Measurements from ENCODE around the gene CLDN19. TPM values are rescaled to one million over a fixed set of nuclear protein-coding genes. Genes with fewer than 3 reads are reported as not detected.

Gene CLDN19
- total and polyA plus RNA-seq, 4 donors = 0.39 to 0.94 TPM; not detected in 2

DNA sequence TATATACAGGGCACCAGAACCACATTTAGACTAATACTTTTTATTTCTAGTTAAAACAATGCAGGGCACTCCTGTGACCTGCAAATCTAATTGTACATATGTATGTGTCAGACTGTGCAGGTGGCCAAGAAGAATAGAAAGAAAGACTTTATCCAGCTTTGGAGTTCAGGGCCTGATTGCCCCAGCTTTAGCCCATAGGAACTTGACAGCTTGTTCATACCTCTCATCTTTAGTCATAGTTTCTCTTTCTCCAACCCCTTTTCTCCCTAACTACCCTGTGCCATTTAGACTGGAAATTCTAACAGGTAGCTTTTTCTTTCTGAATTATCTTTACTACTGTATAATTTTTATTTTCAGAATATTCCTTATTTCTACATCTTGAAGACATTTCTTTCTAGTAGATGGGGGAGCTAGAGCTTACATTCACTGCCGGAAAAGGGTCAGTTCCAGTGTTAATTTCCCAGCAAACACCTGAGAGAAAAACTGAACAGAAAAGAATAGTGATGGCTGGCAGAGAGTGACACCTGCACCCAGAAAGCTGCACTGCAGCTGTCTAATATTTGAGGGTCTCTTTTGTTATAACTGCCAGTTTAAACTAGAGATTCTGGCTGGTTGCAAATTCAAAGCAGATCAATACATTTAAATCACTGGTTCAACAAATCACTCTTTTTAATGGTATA is 49.4 kb downstream of the CLDN19 start:
- Histone ChIP-seq H3K4me3 (ENCODE audit: low read length in 2 of 2) (no peak overlapping the region), H3K36me3 (ENCODE audit: control insufficient read depth in 1 of 2, insufficient read depth in 2 of 2, low read length in 1 of 2) (no peaks in the 10 kb centered on the region), H3K9me3 (ENCODE audit: control insufficient read depth, low read length) (no peaks in the 10 kb centered on the region), H3K4me1 (ENCODE audit: control insufficient read depth in 1 of 2, insufficient read depth in 2 of 2, low read length in 2 of 2) (peaks cover 2 to 8% of the 10 kb centered on the region in 2 donors), H3K27me3 (ENCODE audit: control insufficient read depth in 1 of 2, insufficient read depth in 2 of 2, low read length in 1 of 2) (no peaks in the 10 kb centered on the region), H3K27ac (ENCODE audit: low read depth in 1 of 2, low read length in 2 of 2) (no peak overlapping the region)
- 75 to 88% methylated on average over 1 of the region's 1 CpG for WGBS, 2 donors
- intact Hi-C loops (cut with DNase I) = no loop called here
- ATAC-seq (ENCODE audit: low FRiP score) (no peak), DNase-seq (no peak)

- Histone ChIP-seq H3K27ac (ENCODE audit: low read depth in 1 of 2, low read length in 2 of 2) (no peak overlapping the region), H3K9me3 (ENCODE audit: control insufficient read depth, low read length) (no peaks in the 10 kb centered on the region), H3K4me3 (ENCODE audit: low read length in 2 of 2) (no peak overlapping the region), H3K27me3 (ENCODE audit: control insufficient read depth in 1 of 2, insufficient read depth in 2 of 2, low read length in 1 of 2) (no peaks in the 10 kb centered on the region), H3K4me1 (ENCODE audit: control insufficient read depth in 1 of 2, insufficient read depth in 2 of 2, low read length in 2 of 2) (peaks cover 2 to 8% of the 10 kb centered on the region in 2 donors), H3K36me3 (ENCODE audit: control insufficient read depth in 1 of 2, insufficient read depth in 2 of 2, low read length in 1 of 2) (no peaks in the 10 kb centered on the region)
- no peak for ATAC-seq (ENCODE audit: low FRiP score)
- intact Hi-C loops (cut with DNase I) = loop anchor here in 1 of 2 donors (10.0 kb wide), 1 partner anchor 155 kb away; the partner anchor contains the start of gene ZNF691
- WGBS, 2 donors = 90 to 95% methylated on average over 3 of the region's 3 CpGs
- no peak for DNase-seq
These were observed 50.1 kb downstream of the CLDN19 start for GRCh38 chr1:42689912-42690311.

- WGBS, 2 donors = 81% methylated on average over 4 of the region's 4 CpGs
These were observed 53.6 kb downstream of the CLDN19 start for GRCh38 chr1:42686418-42686817.

DNA sequence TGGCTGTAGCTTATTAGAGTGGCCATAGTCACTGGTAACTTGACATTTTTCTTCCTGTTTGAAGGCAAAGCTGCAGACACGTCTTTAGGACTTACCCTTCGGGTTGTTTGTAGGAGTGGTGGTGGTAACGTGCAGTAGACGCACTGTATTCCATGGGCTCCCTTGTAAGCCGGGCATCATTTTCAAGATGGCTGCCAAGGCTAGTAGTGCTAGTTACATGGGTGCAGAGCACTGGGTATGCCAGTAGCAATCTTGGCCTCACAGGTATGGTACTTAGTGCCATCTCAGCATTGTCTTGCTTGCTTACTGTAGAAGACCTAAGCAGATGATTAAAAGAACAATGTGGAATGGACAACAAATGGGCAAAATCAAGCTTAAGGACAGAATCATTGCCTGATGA is 55.9 kb downstream of the CLDN19 start:
- peaks cover 8 to 11% of the 10 kb centered on the region in 2 donors for H3K4me1 ChIP-seq (ENCODE audit: control insufficient read depth in 1 of 2, insufficient read depth in 2 of 2, low read length in 2 of 2)
- no peak for ATAC-seq (ENCODE audit: low FRiP score)
- 51 to 55% methylated on average over 5 of the region's 5 CpGs for WGBS, 2 donors

More at GRCh38 chr1:42686418-42686817, 53.6 kb downstream of the CLDN19 start:
- Histone ChIP-seq H3K4me1 (ENCODE audit: control insufficient read depth in 1 of 2, insufficient read depth in 2 of 2, low read length in 2 of 2) (peaks cover 5 to 8% of the 10 kb centered on the region in 2 donors), H3K27ac (ENCODE audit: low read depth in 1 of 2, low read length in 2 of 2) (no peak overlapping the region), H3K36me3 (ENCODE audit: control insufficient read depth in 1 of 2, insufficient read depth in 2 of 2, low read length in 1 of 2) (peaks cover 0 to 2% of the 10 kb centered on the region in 2 donors), H3K27me3 (ENCODE audit: control insufficient read depth in 1 of 2, insufficient read depth in 2 of 2, low read length in 1 of 2) (no peaks in the 10 kb centered on the region), H3K9me3 (ENCODE audit: control insufficient read depth, low read length) (no peaks in the 10 kb centered on the region), H3K4me3 (ENCODE audit: low read length in 2 of 2) (no peak overlapping the region)
- intact Hi-C loops (cut with DNase I) = loop anchor here in 1 of 2 donors (10.0 kb wide), 1 partner anchor 158 kb away; the partner anchor contains the start of gene ZNF691
- ATAC-seq (ENCODE audit: low FRiP score) = no peak
- DNase-seq = no peak

More for the DNA sequence above, 55.9 kb downstream of the CLDN19 start:
- Histone ChIP-seq H3K36me3 (ENCODE audit: control insufficient read depth in 1 of 2, insufficient read depth in 2 of 2, low read length in 1 of 2) (peaks cover 0 to 2% of the 10 kb centered on the region in 2 donors), H3K4me3 (ENCODE audit: low read length in 2 of 2) (no peak overlapping the region), H3K27me3 (ENCODE audit: control insufficient read depth in 1 of 2, insufficient read depth in 2 of 2, low read length in 1 of 2) (no peaks in the 10 kb centered on the region), H3K9me3 (ENCODE audit: control insufficient read depth, low read length) (no peaks in the 10 kb centered on the region), H3K27ac (ENCODE audit: low read depth in 1 of 2, low read length in 2 of 2) (no peak overlapping the region)
- DNase-seq = no peak
- intact Hi-C loops (cut with DNase I) = loop anchor here (5.0 to 10.0 kb wide), 3 partner anchors 161 to 347 kb away; partner anchors contain the start of genes FOXJ3 (in 1 of the 2), PPCS (in 1 of the 2), ZMYND12 (in 1 of the 2) and ZNF691 (in 1 of the 2)

Other genes with a start within 250 kb of the CLDN19 start
- 10 to 100 TPM; 14.1 to 16.4 TPM for gene PPIH, start 81.8 kb downstream of the CLDN19 start, total RNA-seq
- 10 to 100 TPM; 24.0 to 32.5 TPM for gene PPIH, start 81.8 kb downstream of the CLDN19 start, polyA plus RNA-seq
- 100 to 1,000 TPM; 393 to 498 TPM for gene YBX1, start 57.8 kb downstream of the CLDN19 start, total RNA-seq
- 1,000 to 10,000 TPM in 1 of 2 donors, 100 to 1,000 TPM in 1; 816 to 1,633 TPM for gene YBX1, start 57.8 kb downstream of the CLDN19 start, polyA plus RNA-seq
- 10 to 100 TPM; 37.7 to 54.6 TPM for gene P3H1, start 26.8 kb upstream of the CLDN19 start, total RNA-seq
- gene P3H1, start 26.8 kb upstream of the CLDN19 start, polyA plus RNA-seq = 10 to 100 TPM; 15.2 to 64.3 TPM
- 1 to 10 TPM; 3.6 to 8.5 TPM for gene C1orf50, start 27.0 kb upstream of the CLDN19 start, total RNA-seq
- 10 to 100 TPM in 1 of 2 donors, 1 to 10 TPM in 1; 1.6 to 10.6 TPM for gene C1orf50, start 27.0 kb upstream of the CLDN19 start, polyA plus RNA-seq
- under 1 TPM in 1 of 2 donors, not detected in 1; 0.13 TPM for gene TMEM269, start 44.8 kb upstream of the CLDN19 start, total RNA-seq
- gene TMEM269, start 44.8 kb upstream of the CLDN19 start, polyA plus RNA-seq = not detected
- gene ERMAP, start 76.9 kb upstream of the CLDN19 start, total RNA-seq = 10 to 100 TPM in 1 of 2 donors, 1 to 10 TPM in 1; 7.1 to 12.8 TPM
- 10 to 100 TPM in 1 of 2 donors, 1 to 10 TPM in 1; 5.9 to 10.1 TPM for gene ERMAP, start 76.9 kb upstream of the CLDN19 start, polyA plus RNA-seq
- 10 to 100 TPM; 15.9 to 17.3 TPM for gene SVBP, start 77.2 kb upstream of the CLDN19 start, total RNA-seq
- 10 to 100 TPM; 37.0 to 37.8 TPM for gene SVBP, start 77.2 kb upstream of the CLDN19 start, polyA plus RNA-seq
- gene ZNF691, start 106.4 kb upstream of the CLDN19 start, total RNA-seq = 1 to 10 TPM; 5.4 to 9.8 TPM
- gene ZNF691, start 106.4 kb upstream of the CLDN19 start, polyA plus RNA-seq = 10 to 100 TPM in 1 of 2 donors, 1 to 10 TPM in 1; 7.4 to 10.4 TPM
- gene SLC2A1, start 218.6 kb upstream of the CLDN19 start, total RNA-seq = 100 to 1,000 TPM in 1 of 2 donors, 10 to 100 TPM in 1; 87.7 to 124 TPM
- gene SLC2A1, start 218.6 kb upstream of the CLDN19 start, polyA plus RNA-seq = 10 to 100 TPM in 1 of 2 donors, 1 to 10 TPM in 1; 6.4 to 11.6 TPM

Data from aorta (tissue), 5 donors.